PFSK-1 (cell line): ENCODE data around the gene SLC19A3.

Source experiments
- FOXP2 ChIP-seq: optimal IDR thresholded peaks from 2 replicates; pipeline ENCODE3; 2011; ENCODE audit warnings: borderline replicate concordance, control low read depth, inconsistent platforms; ENCODE audit not compliant: insufficient read depth; ENCODE audit errors: extremely low read length, extremely low read depth
- POLR2AphosphoS5 ChIP-seq: IDR thresholded peaks from 2 replicates; pipeline ENCODE4 v1.6.1; 2012; ENCODE audit warnings: low read depth, mild to moderate bottlenecking, control low read depth, low read length, moderate library complexity
- REST ChIP-seq, 2 experiments: IDR thresholded peaks; 2 replicates each; pipeline versions ENCODE4 v1.6.1 to v1.8.0; 2011 to 2012; ENCODE audit warnings: low read depth in 2 of 2, low read length in 2 of 2, control low read depth in 1 of 2, inconsistent platforms in 1 of 2, mild to moderate bottlenecking in 1 of 2, moderate library complexity in 1 of 2; ENCODE audit not compliant: insufficient read depth in 1 of 2
- SIN3A ChIP-seq: IDR thresholded peaks from 2 replicates; pipeline ENCODE4 v1.6.1; 2012; ENCODE audit warnings: mild to moderate bottlenecking, low read length, moderate library complexity, borderline replicate concordance; ENCODE audit not compliant: insufficient read depth
- TAF1 ChIP-seq: IDR thresholded peaks from 2 replicates; pipeline ENCODE4 v1.6.1; 2012; ENCODE audit warnings: low read length, control low read depth, borderline replicate concordance; ENCODE audit not compliant: insufficient read depth

Gene SLC19A3

GRCh38 chr2:227724394-227725039 lies 6.7 kb upstream of the SLC19A3 start, which contains the start of gene SCYGR6:
SCYGR6 (minus strand) TSS chr2:227724757; CDS start chr2:227724757, 0 bp downstream.
- TF ChIP-seq REST (IDR thresholded peaks at IDR 0.05; ENCODE audit: insufficient read depth in 1 of 2, low read depth in 2 of 2, low read length in 2 of 2) = no peak
- no peak for TF ChIP-seq POLR2AphosphoS5
- no peak for TF ChIP-seq FOXP2
- no peak for TF ChIP-seq TAF1
- no peak for TF ChIP-seq SIN3A

DNA sequence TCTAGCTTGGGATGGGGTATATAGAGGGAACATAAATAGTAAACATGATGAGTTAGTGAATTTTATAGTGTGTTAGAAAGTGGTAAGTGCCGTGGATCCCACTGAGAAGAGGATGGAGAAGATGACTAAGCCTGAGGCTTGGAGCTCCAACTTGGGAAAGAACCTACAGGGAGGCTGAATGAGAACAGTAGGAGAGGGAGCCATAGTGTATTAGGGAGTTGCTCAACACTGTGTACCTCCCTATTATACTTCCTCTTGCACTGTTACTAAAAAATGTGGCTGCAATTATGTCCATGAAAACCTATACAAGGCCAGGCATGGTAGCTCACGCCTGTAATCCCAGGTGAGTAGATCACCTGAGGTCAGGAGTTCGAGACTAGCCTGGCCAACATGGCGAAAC lies 2.9 kb upstream of the SLC19A3 start:
- no peak for TF ChIP-seq POLR2AphosphoS5
- TF ChIP-seq REST (IDR thresholded peaks at IDR 0.05; ENCODE audit: insufficient read depth in 1 of 2, low read depth in 2 of 2, low read length in 2 of 2) = no peak
- TF ChIP-seq TAF1 = no peak
- TF ChIP-seq SIN3A = no peak
- TF ChIP-seq FOXP2 = no peak

- TF ChIP-seq FOXP2 (no peak), TAF1 (no peak), POLR2AphosphoS5 (no peak), REST (IDR thresholded peaks at IDR 0.05; ENCODE audit: insufficient read depth in 1 of 2, low read depth in 2 of 2, low read length in 2 of 2) (no peak), SIN3A (no peak)
Observed at GRCh38 chr2:227719641-227720040, 1.8 kb upstream of the SLC19A3 start.

DNA sequence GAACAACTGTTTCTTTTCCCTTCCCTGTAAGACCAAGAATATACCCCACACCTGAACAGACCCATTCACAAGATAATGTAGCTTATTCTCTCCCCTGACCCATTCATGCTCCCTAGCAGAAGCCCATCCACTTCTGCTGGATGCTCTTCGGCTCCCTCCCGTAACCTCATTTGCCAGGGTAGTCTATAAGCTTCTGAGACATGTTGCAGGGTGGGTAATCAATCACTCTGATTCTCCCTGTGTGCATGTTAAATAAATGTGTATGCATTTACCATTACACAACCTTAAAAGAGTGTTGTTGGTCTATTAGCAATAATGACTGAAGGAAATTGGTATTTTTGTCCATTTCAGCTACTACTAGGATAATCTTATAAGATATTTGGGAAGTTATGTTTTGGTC lies 1.3 kb downstream of the SLC19A3 start:
- TF ChIP-seq POLR2AphosphoS5 = no peak
- TF ChIP-seq FOXP2 = no peak
- no peak for TF ChIP-seq REST (IDR thresholded peaks at IDR 0.05; ENCODE audit: insufficient read depth in 1 of 2, low read depth in 2 of 2, low read length in 2 of 2)
- TF ChIP-seq SIN3A = no peak
- TF ChIP-seq TAF1 = no peak

DNA sequence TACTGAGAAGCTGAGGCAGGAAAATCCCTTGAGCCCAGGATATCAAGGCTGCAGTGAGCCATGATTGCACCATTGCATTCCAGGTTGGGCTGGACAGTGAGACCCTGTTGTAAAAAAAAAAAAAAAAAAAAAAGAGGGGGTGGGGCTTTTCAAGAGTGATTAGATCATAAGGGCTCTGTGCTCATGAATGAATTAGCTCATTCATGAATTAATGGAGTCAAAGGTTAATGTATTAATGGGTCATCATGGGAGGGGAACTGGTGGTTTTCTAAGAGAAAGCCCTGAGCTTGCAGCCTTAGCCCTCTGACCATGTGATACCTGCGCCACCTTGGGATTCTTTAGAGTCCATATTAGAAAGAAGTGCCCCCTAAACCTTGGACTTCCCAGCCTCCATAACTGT lies 4.5 kb downstream of the SLC19A3 start:
- no peak for TF ChIP-seq POLR2AphosphoS5
- TF ChIP-seq FOXP2 = no peak
- TF ChIP-seq REST (IDR thresholded peaks at IDR 0.05; ENCODE audit: insufficient read depth in 1 of 2, low read depth in 2 of 2, low read length in 2 of 2) = no peak
- TF ChIP-seq TAF1 = no peak
- TF ChIP-seq SIN3A = no peak
